GM23338 (cell line): ENCODE results near the gene ZC3H12C.

Source experiments
- CREB1 ChIP-seq: fragments of 250-450 bp; sonication (Bioruptor Pico); IDR thresholded peaks from 2 replicates; pipeline ENCODE4 v1.5.0; 2020; ENCODE audit warnings: low read depth, mild to moderate bottlenecking, moderate library complexity
- CTCF ChIP-seq, 2 experiments: fragments of 200-600 bp in 1 of 2; sonication (generic) in 1 of 2; conservative IDR thresholded peaks; 2 replicates each; pipeline versions ENCODE4 v1.5.1 to v1.6.1; 2016 to 2017; ENCODE audit warnings: antibody characterized with exemption in 2 of 2, low read depth in 2 of 2, mild to moderate bottlenecking in 2 of 2, moderate library complexity in 1 of 2
- ETS1 ChIP-seq: IDR thresholded peaks from 2 replicates; pipeline ENCODE4 v1.6.1; 2016; ENCODE audit warnings: antibody characterized with exemption
- EZH2 ChIP-seq: fragments of 200-600 bp; sonication (generic); IDR thresholded peaks from one replicate; pipeline ENCODE4 v1.8.0; 2017; ENCODE audit warnings: antibody characterized with exemption, mild to moderate bottlenecking, low read depth; ENCODE audit not compliant: unreplicated experiment
- EZH2phosphoT487 ChIP-seq: fragments of 200-600 bp; sonication (generic); IDR thresholded peaks from one replicate; pipeline ENCODE4 v1.8.1; 2018; ENCODE audit warnings: antibody characterized with exemption; ENCODE audit not compliant: unreplicated experiment
- JUNB ChIP-seq: IDR thresholded peaks from one replicate; pipeline ENCODE4 v1.6.1; 2016; ENCODE audit warnings: antibody characterized with exemption; ENCODE audit not compliant: unreplicated experiment
- NANOG ChIP-seq: IDR thresholded peaks from 2 replicates; pipeline ENCODE4 v1.6.1; 2016; ENCODE audit warnings: antibody characterized with exemption, borderline replicate concordance
- POLR2AphosphoS5 ChIP-seq: IDR thresholded peaks from 2 replicates; pipeline ENCODE4 v1.6.1; 2016; ENCODE audit warnings: antibody characterized with exemption, low read depth
- REST ChIP-seq: IDR thresholded peaks from one replicate; pipeline ENCODE4 v1.6.1; 2018; ENCODE audit warnings: antibody characterized with exemption; ENCODE audit not compliant: unreplicated experiment
- STAT1 ChIP-seq: IDR thresholded peaks from one replicate; pipeline ENCODE4 v1.6.1; 2016; ENCODE audit warnings: antibody characterized with exemption; ENCODE audit not compliant: unreplicated experiment
- ZNF114 ChIP-seq: fragments of 250-450 bp; sonication (Bioruptor Pico); IDR thresholded peaks from 2 replicates; pipeline ENCODE4 v1.5.0; 2020; ENCODE audit warnings: mild to moderate bottlenecking, moderate library complexity
- ZNF462 ChIP-seq: fragments of 250-450 bp; sonication (Bioruptor Pico); IDR thresholded peaks from 2 replicates; pipeline ENCODE4 v1.5.0; 2020; ENCODE audit warnings: mild to moderate bottlenecking, moderate library complexity

- no peak for TF ChIP-seq EZH2
- no peak for TF ChIP-seq CTCF (conservative IDR thresholded peaks at IDR 0.05; ENCODE audit: low read depth in 2 of 2)
- TF ChIP-seq POLR2AphosphoS5, result no peak
- TF ChIP-seq REST, result no peak
- no peak for TF ChIP-seq EZH2phosphoT487
- TF ChIP-seq ZNF114 (CRISPR knock-in tag), result no peak
- TF ChIP-seq CREB1, result no peak
- no peak for TF ChIP-seq STAT1
- TF ChIP-seq NANOG, result no peak
- no peak for TF ChIP-seq JUNB
- no peak for TF ChIP-seq ETS1
- TF ChIP-seq ZNF462, result no peak
These were observed 67.9 kb downstream of the ZC3H12C start for GRCh38 chr11:110161061-110161460.
